DMS53 treated with DMSO at 0.1 percent for 48 hours (cell line): ENCODE measurements around the gene DNMT3A.

Source experiments
- DNase-seq: peaks from one replicate; lab custom pipeline; 2025; ENCODE audit not compliant: unreplicated experiment; lab: John Stamatoyannopoulos, UW

The DNMT3A gene

GRCh38 chr2:25328152-25329085 is 13.3 kb downstream of the DNMT3A start:
- no peak for DNase-seq

GRCh38 chr2:25326326-25327013 is 15.3 kb downstream of the DNMT3A start:
- DNase-seq = no peak

GRCh38 chr2:25324905-25325592 is 16.7 kb downstream of the DNMT3A start:
- DNase-seq = no peak

GRCh38 chr2:25324251-25324650 is 17.5 kb downstream of the DNMT3A start:
- no peak for DNase-seq

- DNase-seq = no peak
Observed at GRCh38 chr2:25323610-25324189, 18.0 kb downstream of the DNMT3A start.

GRCh38 chr2:25323042-25323514 is 18.6 kb downstream of the DNMT3A start:
- DNase-seq = no peak

GRCh38 chr2:25322312-25322711 is 19.4 kb downstream of the DNMT3A start:
- DNase-seq = no peak

- no peak for DNase-seq
Observed at GRCh38 chr2:25320077-25320476, 21.6 kb downstream of the DNMT3A start.

GRCh38 chr2:25316101-25316500 is 25.6 kb downstream of the DNMT3A start:
- DNase-seq = no peak

- no peak for DNase-seq
Observed at GRCh38 chr2:25315316-25315680, 26.4 kb downstream of the DNMT3A start.

- DNase-seq = no peak
Observed at GRCh38 chr2:25314514-25315315, 27.0 kb downstream of the DNMT3A start.

- no peak for DNase-seq
Observed at GRCh38 chr2:25313711-25314513, 27.8 kb downstream of the DNMT3A start.

GRCh38 chr2:25312958-25313710 is 28.6 kb downstream of the DNMT3A start:
- DNase-seq = no peak

GRCh38 chr2:25311865-25312575 is 29.7 kb downstream of the DNMT3A start:
- DNase-seq = no peak

- peak; percentile 56 for DNase-seq
Observed at GRCh38 chr2:25310965-25311864, 30.5 kb downstream of the DNMT3A start.

GRCh38 chr2:25310709-25310964 is 31.1 kb downstream of the DNMT3A start:
- no peak for DNase-seq

- DNase-seq = no peak
Observed at GRCh38 chr2:25309402-25309801, 32.3 kb downstream of the DNMT3A start.
